Measurements from ENCODE around the gene ZBTB25. TPM values are rescaled to one million over a fixed set of nuclear protein-coding genes. Genes with fewer than 3 reads are reported as not detected.

Gene ZBTB25
- total RNA-seq, 2 experiments from 2014 or later, result 32.7 to 40.0 TPM

DNA sequence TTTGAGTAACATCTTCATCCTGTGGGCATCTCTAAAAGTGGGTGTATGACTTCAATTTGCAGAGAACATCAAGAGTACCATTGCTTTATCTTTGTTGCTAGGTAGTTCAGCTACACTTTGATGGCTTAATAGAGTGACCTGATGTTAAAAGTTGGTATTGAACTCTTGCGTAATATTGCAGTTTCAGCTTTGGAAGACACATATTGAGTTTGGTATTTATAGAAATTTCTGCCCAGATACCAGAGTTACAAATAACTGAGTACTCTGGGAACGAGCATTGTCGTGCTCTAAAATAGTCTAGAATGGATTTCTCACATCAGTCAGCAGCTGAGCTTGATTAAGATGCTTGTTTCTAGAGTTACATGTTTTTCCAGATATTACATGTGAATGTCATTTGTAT lies 63.1 kb downstream of the ZBTB25 start:
- no peak for ATAC-seq
- Mint-ChIP-seq H3K27me3 (no peaks in the 10 kb centered on the region), H3K36me3 (ENCODE audit: low read depth) (peaks cover 63% of the 10 kb centered on the region), H3K9me3 (ENCODE audit: low read depth) (no peaks in the 10 kb centered on the region), H3K4me1 (peaks cover 27% of the 10 kb centered on the region), H3K27ac (no peak overlapping the region), H3K4me3 (no peak overlapping the region)
- ChIA-PET POLR2A (no interaction called here), CTCF (interaction anchor here (0.7 to 2.7 kb wide), 2 partner anchors 10 to 14 kb away, joined by 3 to 16 read pairs; no protein-coding TSS in a partner anchor)
- intact Hi-C loops (cut with DNase I, micrococcal nuclease), result no loop called here
- no peak for DNase-seq

DNA sequence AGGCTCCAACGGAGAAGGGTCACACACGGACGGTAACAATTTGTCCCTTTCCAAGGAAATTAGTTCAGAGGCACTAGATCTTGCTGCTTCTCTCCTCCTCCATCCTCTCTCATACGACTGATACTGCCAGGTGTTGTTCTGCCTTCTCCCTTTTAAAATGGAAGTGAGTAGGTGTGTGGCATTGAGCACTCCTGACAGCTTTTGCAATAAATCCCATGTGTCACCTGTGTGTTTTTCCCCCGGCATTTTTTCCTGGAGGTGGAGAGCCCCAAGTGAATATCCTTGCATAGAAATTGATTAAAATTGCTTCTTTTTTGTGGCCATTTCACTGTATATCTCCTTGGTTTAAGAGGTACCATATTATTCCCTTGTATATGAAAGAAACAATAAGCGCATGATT lies 64.5 kb downstream of the ZBTB25 start:
- DNase-seq, result no peak
- no peak for ATAC-seq
- Mint-ChIP-seq H3K9me3 (ENCODE audit: low read depth) (no peaks in the 10 kb centered on the region), H3K27me3 (no peaks in the 10 kb centered on the region), H3K4me1 (peaks cover 14% of the 10 kb centered on the region), H3K27ac (no peak overlapping the region), H3K36me3 (ENCODE audit: low read depth) (peaks cover 59% of the 10 kb centered on the region), H3K4me3 (no peak overlapping the region)
- ChIA-PET POLR2A (no interaction called here), CTCF (interaction anchor here (0.7 to 2.7 kb wide), 2 partner anchors 9 to 423 kb away, joined by 3 to 16 read pairs; no protein-coding TSS in a partner anchor)
- intact Hi-C loops (cut with DNase I, micrococcal nuclease), result no loop called here

DNA sequence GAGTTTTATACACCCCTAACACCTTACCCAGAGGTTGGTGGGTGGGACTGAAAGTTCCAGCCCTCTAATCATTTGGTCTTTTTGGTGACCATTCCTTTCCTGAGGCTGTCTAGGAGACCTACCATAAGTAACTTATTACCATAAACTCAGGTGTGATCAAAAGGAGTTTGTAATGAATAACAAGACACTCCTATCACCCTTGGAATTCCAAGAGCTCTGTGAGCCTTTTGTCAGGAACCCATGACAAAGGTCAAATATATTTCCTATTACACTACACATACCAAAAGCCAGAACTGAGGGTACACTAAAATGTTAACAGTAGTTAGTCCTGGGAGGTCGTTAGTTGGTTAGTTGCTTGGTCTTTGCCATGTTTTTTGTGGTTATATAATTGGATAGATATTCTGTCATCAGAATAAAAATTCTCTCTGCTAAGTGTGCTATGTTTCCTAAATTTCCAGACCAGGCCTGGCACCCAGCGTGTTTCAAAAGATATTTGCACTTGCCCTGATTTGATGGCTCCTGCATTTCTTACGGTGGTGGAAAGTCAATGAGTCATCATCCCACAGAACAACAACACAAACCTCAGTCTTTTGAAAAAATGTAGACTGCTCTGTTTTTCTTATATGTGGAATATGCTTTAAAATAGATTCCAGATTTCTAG lies 65.3 kb downstream of the ZBTB25 start:
- intact Hi-C loops (cut with DNase I, micrococcal nuclease), result no loop called here
- DNase-seq, result no peak
- Mint-ChIP-seq H3K27me3 (no peaks in the 10 kb centered on the region), H3K4me3 (no peak overlapping the region), H3K27ac (peak overlapping the region; percentile 68), H3K9me3 (ENCODE audit: low read depth) (no peaks in the 10 kb centered on the region), H3K36me3 (ENCODE audit: low read depth) (peaks cover 56% of the 10 kb centered on the region), H3K4me1 (peaks cover 10% of the 10 kb centered on the region)
- ChIA-PET CTCF (interaction anchor here (0.7 to 2.7 kb wide), 2 partner anchors 8 to 424 kb away, joined by 3 to 16 read pairs; no protein-coding TSS in a partner anchor), POLR2A (no interaction called here)
- ATAC-seq, result peak; percentile 30

DNA sequence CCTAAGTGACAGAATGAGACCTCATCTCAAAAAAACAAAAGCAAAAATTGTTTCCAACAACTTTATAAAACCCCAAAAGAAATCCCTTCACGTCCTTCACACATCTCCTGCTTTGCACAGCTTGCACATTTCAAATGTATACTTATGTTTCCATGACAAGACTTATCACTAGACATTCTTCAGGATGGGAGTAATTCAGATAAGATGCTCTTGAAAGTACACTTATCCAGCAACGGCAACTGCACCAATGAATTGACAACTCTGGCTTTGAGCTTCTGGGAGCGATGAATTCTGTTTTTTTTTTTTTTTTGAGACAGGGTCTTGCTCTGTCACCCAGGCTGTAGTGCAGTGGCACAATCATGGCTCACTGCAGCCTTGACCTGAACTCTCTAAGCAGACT lies 69.1 kb downstream of the ZBTB25 start:
- H3K27ac Mint-ChIP-seq, result no peak overlapping the region
- H3K27me3 Mint-ChIP-seq, result no peaks in the 10 kb centered on the region
- CTCF ChIA-PET, result interaction anchor here (0.6 to 1.3 kb wide), 5 partner anchors 10 to 137 kb away, joined by 3 to 4 read pairs (median 3); no protein-coding TSS in a partner anchor
- POLR2A ChIA-PET, result no interaction called here
- peaks cover 10% of the 10 kb centered on the region for H3K4me1 Mint-ChIP-seq
- peaks cover 57% of the 10 kb centered on the region for H3K36me3 Mint-ChIP-seq (ENCODE audit: low read depth)
- no peaks in the 10 kb centered on the region for H3K9me3 Mint-ChIP-seq (ENCODE audit: low read depth)
- no peak for ATAC-seq
- H3K4me3 Mint-ChIP-seq, result no peak overlapping the region
- DNase-seq, result no peak
- intact Hi-C loops (cut with DNase I, micrococcal nuclease), result loop anchor here in 1 of 2 experiments (5.0 kb wide), 1 partner anchor 43 kb away; no protein-coding TSS in a partner anchor

DNA sequence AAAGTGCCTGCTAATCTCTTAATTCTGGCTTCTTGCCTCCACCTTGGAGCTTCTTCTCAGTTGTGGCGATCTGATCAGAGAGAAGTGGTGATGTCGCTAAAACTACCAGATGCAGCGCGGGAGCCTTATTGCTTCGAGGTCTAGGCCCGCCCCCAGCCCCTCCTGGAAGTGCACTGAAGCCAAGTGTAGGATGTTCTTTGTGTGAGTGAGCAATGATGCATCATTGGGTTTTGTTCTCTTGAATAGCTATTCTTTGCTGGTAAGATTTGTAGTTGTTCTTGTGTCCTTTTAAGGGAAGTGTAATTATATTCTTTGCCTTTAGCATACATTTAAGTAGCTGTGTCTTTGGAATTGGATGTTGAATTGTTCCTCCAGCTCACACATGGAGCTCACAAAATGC lies 79.7 kb downstream of the ZBTB25 start:
- no peak overlapping the region for H3K4me3 Mint-ChIP-seq
- POLR2A ChIA-PET, result interaction anchor here (0.6 to 1.0 kb wide), 2 partner anchors 37 to 51 kb away, joined by 4 to 9 read pairs; no protein-coding TSS in a partner anchor
- H3K27ac Mint-ChIP-seq, result peak overlapping the region; percentile 51
- intact Hi-C loops (cut with DNase I, micrococcal nuclease), result no loop called here
- ATAC-seq (no peak), DNase-seq (peak; percentile 25)
- CTCF ChIA-PET, result interaction anchor here (0.5 to 2.8 kb wide), 3 partner anchors 8 to 83 kb away, joined by 3 to 9 read pairs (median 7); no protein-coding TSS in a partner anchor
- no peaks in the 10 kb centered on the region for H3K9me3 Mint-ChIP-seq (ENCODE audit: low read depth)
- peaks cover 71% of the 10 kb centered on the region for H3K36me3 Mint-ChIP-seq (ENCODE audit: low read depth)
- H3K27me3 Mint-ChIP-seq, result no peaks in the 10 kb centered on the region
- H3K4me1 Mint-ChIP-seq, result peaks cover 12% of the 10 kb centered on the region

DNA sequence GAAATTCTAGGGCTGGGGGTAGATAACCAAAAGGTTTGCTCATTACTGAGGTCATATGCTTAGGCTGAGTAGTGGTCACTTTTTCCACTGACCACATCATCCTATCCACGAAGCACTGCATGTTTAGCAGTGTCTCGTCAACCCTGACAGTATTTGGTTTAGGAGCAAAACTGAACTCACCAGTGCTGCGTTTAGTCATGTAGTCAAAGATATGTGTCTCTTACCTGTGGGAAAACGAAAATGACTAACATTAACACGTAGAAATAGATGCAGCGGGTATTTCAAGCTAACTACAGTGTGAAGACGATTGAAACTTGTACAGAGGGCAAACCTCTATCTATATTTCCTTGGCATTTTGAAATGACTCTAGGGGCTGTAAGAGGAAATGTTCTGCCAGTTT lies 80.9 kb downstream of the ZBTB25 start:
- DNase-seq, result peak; percentile 16
- no peaks in the 10 kb centered on the region for H3K27me3 Mint-ChIP-seq
- H3K4me1 Mint-ChIP-seq, result peaks cover 12% of the 10 kb centered on the region
- no peaks in the 10 kb centered on the region for H3K9me3 Mint-ChIP-seq (ENCODE audit: low read depth)
- peaks cover 72% of the 10 kb centered on the region for H3K36me3 Mint-ChIP-seq (ENCODE audit: low read depth)
- intact Hi-C loops (cut with DNase I, micrococcal nuclease), result no loop called here
- POLR2A ChIA-PET, result no interaction called here
- CTCF ChIA-PET, result interaction anchor here (2.3 to 2.8 kb wide), 2 partner anchors 9 to 56 kb away, joined by 7 to 9 read pairs; no protein-coding TSS in a partner anchor
- peak overlapping the region; percentile 9 for H3K27ac Mint-ChIP-seq
- ATAC-seq, result peak; percentile 82
- no peak overlapping the region for H3K4me3 Mint-ChIP-seq

DNA sequence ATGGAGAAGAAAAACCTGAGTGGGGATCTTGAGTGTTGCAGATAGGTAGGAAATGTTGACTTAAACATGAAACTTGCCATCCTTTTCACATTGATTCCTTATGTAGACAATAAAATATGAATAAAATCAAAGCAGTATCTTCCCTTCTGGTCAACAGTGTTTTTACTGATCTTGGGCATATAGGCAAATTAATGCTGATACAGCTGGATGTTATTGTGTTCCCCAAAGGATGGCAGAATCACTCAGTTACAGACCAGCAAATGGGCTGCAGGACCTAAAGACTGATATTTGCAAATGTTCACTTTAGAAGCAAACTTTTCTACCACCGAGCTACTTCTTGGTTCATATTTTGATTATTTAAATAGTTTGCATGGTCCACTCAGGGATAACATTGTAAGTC lies 81.6 kb downstream of the ZBTB25 start:
- ATAC-seq (no peak), DNase-seq (no peak)
- intact Hi-C loops (cut with DNase I, micrococcal nuclease), result no loop called here
- peaks cover 12% of the 10 kb centered on the region for H3K4me1 Mint-ChIP-seq
- ChIA-PET POLR2A (no interaction called here), CTCF (interaction anchor here (1.0 to 2.8 kb wide), 3 partner anchors 8 to 18 kb away, joined by 5 to 9 read pairs (median 7); no protein-coding TSS in a partner anchor)
- no peak overlapping the region for H3K27ac Mint-ChIP-seq
- H3K36me3 Mint-ChIP-seq (ENCODE audit: low read depth), result peaks cover 71% of the 10 kb centered on the region
- H3K4me3 Mint-ChIP-seq, result no peak overlapping the region
- no peaks in the 10 kb centered on the region for H3K9me3 Mint-ChIP-seq (ENCODE audit: low read depth)
- no peaks in the 10 kb centered on the region for H3K27me3 Mint-ChIP-seq

DNA sequence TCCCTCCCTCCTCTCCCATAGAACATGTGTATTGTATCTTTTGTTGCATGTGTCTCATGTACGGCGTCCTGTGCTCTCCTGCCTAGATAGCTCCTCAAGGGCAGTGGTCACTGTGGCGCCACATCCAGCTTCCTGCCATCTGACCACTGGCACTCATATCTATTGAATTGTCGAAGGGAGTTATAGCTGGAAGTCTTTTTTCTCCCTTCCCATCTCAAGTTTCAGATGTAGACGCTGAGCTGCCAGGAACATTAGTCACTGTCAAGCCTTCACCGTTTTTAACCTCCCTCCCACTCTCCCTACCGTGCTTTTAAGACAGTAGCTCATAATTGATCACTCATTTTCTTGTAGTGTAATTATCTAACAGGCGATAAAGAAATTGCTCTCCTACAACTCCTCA lies 82.5 kb downstream of the ZBTB25 start:
- DNase-seq (no peak), ATAC-seq (no peak)
- Mint-ChIP-seq H3K36me3 (ENCODE audit: low read depth) (peaks cover 71% of the 10 kb centered on the region), H3K27ac (no peak overlapping the region), H3K27me3 (no peaks in the 10 kb centered on the region), H3K9me3 (ENCODE audit: low read depth) (no peaks in the 10 kb centered on the region), H3K4me1 (peaks cover 12% of the 10 kb centered on the region), H3K4me3 (no peak overlapping the region)
- ChIA-PET POLR2A (no interaction called here), CTCF (interaction anchor here (0.5 to 2.8 kb wide), 6 partner anchors 9 to 408 kb away, joined by 3 to 9 read pairs (median 4); no protein-coding TSS in a partner anchor)
- intact Hi-C loops (cut with DNase I, micrococcal nuclease), result no loop called here

DNA sequence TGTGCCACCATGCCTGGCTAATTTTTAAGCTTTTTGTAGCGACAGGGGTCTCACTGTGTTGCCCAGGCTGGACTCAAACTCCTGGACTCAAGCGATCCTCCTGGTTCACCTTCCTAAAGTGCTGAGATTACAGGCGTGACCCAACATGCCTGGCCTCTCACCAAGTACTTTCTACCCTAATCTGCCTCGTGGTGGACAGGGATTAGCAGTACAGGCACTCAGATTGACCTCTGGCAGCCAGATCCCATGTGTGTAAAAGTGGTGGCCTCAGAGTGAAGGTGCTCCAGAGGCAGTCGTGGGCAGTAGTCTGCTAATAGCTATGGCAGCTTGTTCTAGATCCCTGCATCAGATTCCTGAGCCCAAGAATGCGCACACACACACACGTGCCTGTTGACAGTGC lies 84.6 kb downstream of the ZBTB25 start:
- Mint-ChIP-seq H3K27ac (no peak overlapping the region), H3K27me3 (no peaks in the 10 kb centered on the region), H3K4me1 (peaks cover 12% of the 10 kb centered on the region), H3K36me3 (ENCODE audit: low read depth) (peaks cover 69% of the 10 kb centered on the region), H3K4me3 (no peak overlapping the region), H3K9me3 (ENCODE audit: low read depth) (no peaks in the 10 kb centered on the region)
- ATAC-seq (no peak), DNase-seq (no peak)
- intact Hi-C loops (cut with DNase I, micrococcal nuclease), result no loop called here
- CTCF ChIA-PET, result interaction anchor here (1.9 kb wide), 1 partner anchor 11 kb away, joined by 9 read pairs; no protein-coding TSS in a partner anchor
- POLR2A ChIA-PET, result interaction anchor here (0.6 to 0.8 kb wide), 2 partner anchors 25 to 27 kb away, joined by 3 read pairs; no protein-coding TSS in a partner anchor

DNA sequence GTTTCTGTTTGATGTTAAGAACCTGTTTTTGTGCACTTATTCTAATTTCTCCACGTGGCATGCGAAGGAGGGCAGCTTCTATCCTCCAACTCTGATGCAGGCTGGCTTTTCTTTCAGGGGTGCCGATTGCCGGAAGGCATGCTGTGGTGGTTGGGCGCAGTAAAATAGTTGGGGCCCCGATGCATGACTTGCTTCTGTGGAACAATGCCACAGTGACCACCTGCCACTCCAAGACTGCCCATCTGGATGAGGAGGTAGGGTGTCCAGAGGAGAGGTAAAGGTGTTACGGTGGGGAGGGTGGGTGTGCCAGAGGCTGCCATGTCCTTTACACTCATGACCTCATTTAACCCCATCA lies 85.9 kb downstream of the ZBTB25 start:
- H3K9me3 Mint-ChIP-seq (ENCODE audit: low read depth), result no peaks in the 10 kb centered on the region
- H3K36me3 Mint-ChIP-seq (ENCODE audit: low read depth), result peaks cover 67% of the 10 kb centered on the region
- no peaks in the 10 kb centered on the region for H3K27me3 Mint-ChIP-seq
- H3K4me3 Mint-ChIP-seq, result no peak overlapping the region
- intact Hi-C loops (cut with DNase I, micrococcal nuclease), result no loop called here
- ChIA-PET CTCF (interaction anchor here (1.7 kb wide), 1 partner anchor 12 kb away, joined by 6 read pairs; no protein-coding TSS in a partner anchor), POLR2A (no interaction called here)
- ATAC-seq (no peak), DNase-seq (no peak)
- no peak overlapping the region for H3K27ac Mint-ChIP-seq
- peaks cover 11% of the 10 kb centered on the region for H3K4me1 Mint-ChIP-seq

DNA sequence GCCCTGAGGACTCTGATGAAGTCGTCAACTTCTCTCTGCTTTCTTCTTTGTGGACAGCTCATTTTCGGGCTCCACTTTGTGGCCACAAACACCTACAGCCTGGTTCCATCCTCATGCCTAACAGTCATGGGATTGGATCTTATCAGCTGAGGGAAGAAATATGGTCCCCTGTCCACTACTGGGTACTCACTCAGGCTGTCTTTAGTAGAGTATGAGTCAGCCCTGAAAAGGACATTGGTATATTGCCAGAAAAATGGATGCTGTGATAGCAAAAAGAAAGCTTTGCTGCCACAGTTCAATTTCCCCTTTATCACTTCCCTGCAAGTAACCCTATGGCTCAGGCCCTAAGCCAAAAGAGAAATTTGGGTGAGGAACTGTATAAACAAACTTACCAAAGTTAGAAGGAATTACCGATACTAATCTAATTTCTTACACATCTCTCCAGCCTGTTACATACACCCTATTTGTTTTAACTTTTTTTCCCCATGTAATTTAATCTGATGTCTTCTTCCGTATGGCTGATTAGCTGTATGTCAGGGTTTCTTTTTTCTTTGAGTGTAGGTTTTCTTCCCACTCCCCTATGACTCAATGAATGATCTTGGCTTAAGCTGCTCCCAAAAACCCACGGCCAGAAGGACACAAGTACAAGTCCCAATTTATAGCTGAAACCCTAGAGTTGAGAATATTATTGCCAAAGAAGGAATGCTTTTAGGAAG lies 86.4 kb downstream of the ZBTB25 start:
- intact Hi-C loops (cut with DNase I, micrococcal nuclease), result no loop called here
- Mint-ChIP-seq H3K36me3 (ENCODE audit: low read depth) (peaks cover 65% of the 10 kb centered on the region), H3K4me1 (peaks cover 6% of the 10 kb centered on the region), H3K9me3 (ENCODE audit: low read depth) (no peaks in the 10 kb centered on the region), H3K27ac (no peak overlapping the region), H3K27me3 (no peaks in the 10 kb centered on the region), H3K4me3 (no peak overlapping the region)
- no peak for ATAC-seq
- CTCF ChIA-PET, result interaction anchor here (0.6 to 1.7 kb wide), 2 partner anchors 13 to 16 kb away, joined by 3 to 6 read pairs; no protein-coding TSS in a partner anchor
- POLR2A ChIA-PET, result interaction anchor here (0.5 kb wide), 1 partner anchor 81 kb away, joined by 5 read pairs; no protein-coding TSS in a partner anchor
- DNase-seq, result no peak

All from activated CD4-positive, alpha-beta T cell treated with anti-CD3 and anti-CD28 coated beads for 36 hours (primary cell).